Right lung (tissue), 5 donors: ENCODE measurements around the gene MAEA. TPM values are rescaled to one million over a fixed set of nuclear protein-coding genes. Genes with fewer than 3 reads are reported as not detected.
"Not testable (repeated sequence)": the region's sequence is repeated elsewhere in the genome, so short reads cannot be mapped to it uniquely, and the experiment has no call there.

ENCODE experiments used
- DNase-seq, 2 donors: peaks; one replicate each; pipeline ENCODE4 v3.0.0-alpha.2; 2013
- polyA plus RNA-seq, 5 donors: library from polyadenylated mRNA; unstranded; fragments of 120-200 nt; gene quantifications; one replicate each; pipeline versions ENCODE4 v1.2.1 to v1.2.3, GENCODE V29; 2013; ENCODE audit warnings: inconsistent platforms in 1 of 5, low replicate concordance in 1 of 5; ENCODE audit not compliant: insufficient read length in 5 of 5, insufficient read depth in 1 of 5

The MAEA gene
- polyA plus RNA-seq, 5 donors: 44.4 to 69.1 (median 58.5) TPM

- DNase-seq: no peak
Measured at GRCh38 chr4:1363513-1363912, 73.8 kb downstream of the MAEA start.

DNA sequence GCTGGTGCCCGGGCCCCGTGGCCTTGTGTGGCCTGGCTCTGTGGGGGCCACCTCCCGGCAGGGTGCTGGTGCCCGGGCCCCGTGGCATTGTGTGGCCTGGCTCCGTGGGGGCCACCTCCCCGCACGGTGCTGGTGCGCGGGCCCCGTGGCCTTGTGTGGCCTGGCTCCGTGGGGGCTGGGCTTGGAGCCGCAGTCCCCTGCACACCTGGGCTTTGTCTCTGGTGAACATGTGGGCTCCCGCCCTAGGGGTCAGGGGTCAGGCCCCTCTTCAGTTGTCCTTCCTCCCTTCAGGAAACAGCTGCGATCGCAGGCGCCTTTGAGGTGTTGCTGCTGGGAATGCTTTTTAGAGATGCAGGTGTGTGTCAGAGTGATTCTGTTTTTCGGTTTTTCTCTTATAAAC lies 74.5 kb downstream of the MAEA start:
- no peak for DNase-seq

DNA sequence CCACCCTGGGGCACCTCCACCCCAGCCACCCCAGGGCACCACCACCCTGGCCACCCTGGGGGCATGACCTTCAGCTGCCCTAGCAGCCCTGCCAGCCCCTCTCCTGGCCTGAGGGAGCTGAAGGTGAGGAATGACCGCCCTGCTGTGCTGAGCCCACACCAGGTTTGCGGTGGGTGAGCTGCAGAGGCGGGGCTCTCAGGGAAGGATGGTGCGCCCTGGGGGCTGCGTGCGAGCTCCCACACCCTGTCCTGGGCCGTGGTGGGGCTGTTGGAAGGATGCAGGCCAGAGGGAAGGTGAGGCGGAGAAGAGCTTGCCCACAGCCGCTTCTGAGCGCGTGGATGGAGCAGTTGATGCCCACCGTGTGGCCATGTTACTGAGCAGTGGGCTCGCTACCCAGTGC lies 75.1 kb downstream of the MAEA start:
- DNase-seq: no peak

GRCh38 chr4:1365271-1366178 lies 75.8 kb downstream of the MAEA start:
- DNase-seq: no peak

GRCh38 chr4:1366371-1367229 lies 76.9 kb downstream of the MAEA start:
- DNase-seq: no peak

DNA sequence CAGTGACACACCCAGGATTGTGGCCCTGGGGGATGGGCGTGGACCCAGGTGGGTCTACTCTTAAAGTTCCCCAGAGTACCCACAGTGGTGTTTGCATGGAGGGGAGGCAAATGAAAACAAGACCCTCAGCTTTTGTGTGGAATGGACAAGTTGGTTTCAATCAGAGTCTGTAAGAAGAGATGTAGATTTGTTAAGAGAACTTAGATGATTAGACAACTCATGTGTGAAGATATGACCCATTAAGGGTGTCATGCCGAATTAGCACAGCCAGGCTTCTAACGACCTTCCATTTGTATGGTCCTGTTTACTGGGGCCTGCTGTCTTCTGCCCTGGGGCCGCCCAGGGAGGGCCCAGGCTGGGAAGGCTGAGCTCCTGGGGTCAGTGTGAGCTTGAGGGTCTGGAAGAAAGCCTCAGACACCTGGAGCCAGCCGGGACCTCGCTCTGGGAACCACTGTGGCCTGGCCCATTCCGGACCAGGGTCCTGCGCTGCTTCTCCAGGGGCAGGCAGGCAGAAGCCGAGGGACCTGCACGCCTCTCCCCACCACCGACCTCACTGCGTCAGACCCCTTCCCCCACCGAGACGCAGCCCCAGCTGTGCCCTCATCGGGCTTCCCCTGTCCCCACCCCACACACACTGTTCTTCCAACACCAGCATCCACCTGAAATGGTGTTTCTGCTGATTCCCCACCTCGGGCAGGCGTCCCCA lies 77.7 kb downstream of the MAEA start:
- no peak for DNase-seq

DNA sequence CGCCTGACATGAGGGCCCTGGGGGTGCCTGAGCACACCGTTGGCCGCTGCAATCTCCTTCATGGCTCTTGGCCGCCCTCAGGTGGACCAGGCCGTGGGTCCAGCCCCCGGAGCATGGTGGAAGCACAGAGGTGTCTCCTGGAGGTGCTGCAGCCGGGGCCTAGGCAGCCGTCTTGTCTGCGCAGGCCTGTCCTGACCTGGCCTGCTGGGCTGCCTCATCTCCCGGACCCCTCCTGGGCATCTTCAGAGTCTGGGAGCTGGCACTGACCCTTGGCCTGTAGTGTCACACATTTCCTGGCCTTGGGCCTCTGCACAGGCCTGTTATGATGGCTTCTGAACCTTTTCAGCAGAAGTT lies 78.2 kb downstream of the MAEA start:
- no peak for DNase-seq

- DNase-seq: no peak
Measured at GRCh38 chr4:1368421-1369090, 78.9 kb downstream of the MAEA start.

DNA sequence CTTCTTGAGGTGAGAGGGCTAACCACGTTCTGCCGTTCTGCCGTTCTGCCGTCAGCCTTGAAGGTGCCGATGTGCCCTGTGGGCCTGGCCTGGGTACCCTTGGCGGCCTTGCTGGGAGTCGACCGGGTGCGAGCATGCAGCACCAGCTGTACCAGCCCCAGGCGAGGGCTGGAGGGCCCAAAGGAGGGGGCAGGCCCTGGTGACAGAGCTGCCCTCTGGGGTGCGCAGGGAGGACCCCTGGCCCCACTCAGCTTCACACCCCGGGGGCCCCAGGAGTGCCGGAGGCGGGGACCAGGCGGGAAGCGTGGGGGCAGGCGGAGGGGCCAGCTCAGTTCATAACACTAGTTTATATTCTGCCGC lies 79.4 kb downstream of the MAEA start:
- no peak for DNase-seq

- DNase-seq: no peak
Measured at GRCh38 chr4:1369479-1370079, 79.9 kb downstream of the MAEA start.

- DNase-seq: no peak
Measured at GRCh38 chr4:1370321-1371124, 80.8 kb downstream of the MAEA start.

- DNase-seq: no peak
Measured at GRCh38 chr4:1371176-1372165, 81.8 kb downstream of the MAEA start.

- DNase-seq: not testable (repeated sequence)
Measured at GRCh38 chr4:1372576-1372975, 82.9 kb downstream of the MAEA start.

DNA sequence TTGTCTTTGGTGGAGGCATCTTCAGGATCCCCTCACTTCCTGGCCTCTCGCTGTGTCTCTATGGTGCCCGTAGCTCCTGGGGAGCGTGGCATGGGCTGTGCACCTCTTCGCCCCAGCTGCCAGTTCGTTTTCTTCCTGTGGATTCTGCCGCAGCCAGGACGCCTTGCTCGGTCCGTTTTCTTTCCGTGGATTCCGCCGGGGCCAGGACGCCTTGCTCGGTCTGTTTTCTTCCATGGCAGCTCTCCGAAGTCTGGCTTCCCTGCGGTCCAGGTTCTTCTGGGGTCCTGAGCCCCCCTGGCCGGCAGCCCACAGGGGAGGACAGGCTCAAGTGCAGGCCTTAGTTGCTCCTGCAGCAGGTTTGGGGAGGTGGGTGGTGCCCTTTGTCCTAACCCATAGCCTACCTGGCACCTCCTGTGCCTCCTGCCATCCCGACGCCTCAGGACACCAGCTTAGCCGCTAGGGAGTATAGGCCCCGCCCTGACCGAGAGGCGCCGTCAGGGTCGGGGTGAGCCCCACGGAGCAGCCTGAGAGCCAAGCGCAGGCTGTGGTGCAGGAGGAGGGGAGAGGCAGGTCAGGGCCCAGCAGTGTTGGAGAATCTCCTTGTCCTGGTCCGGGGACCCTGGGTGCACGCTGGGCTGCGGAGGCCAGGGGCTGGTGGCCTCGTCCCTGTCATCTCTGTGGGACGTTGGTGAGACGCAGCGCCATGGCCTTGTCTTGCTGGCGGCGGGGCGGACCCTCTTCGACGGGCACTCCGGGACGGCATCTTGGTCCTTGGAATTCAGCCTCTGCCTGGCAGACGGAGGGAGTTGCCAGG lies 84.4 kb downstream of the MAEA start:
- no peak for DNase-seq

DNA sequence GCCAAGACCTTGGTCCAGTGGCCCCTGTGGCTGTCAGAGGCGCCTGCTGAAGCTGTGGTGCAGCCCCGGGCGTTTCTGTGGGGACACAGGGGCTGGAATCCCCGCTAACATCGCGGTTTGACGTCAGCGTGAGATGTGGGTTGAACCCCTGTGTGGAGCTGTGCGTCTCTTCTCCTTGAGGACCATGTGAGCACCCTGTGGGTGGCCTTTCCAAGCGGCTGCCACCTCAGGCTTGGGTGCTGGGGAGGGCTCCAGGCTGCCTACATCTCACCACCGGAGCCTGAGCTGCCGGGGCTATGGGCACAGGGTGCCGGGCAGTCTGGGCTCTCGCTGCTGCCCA lies 85.0 kb downstream of the MAEA start:
- no peak for DNase-seq

DNA sequence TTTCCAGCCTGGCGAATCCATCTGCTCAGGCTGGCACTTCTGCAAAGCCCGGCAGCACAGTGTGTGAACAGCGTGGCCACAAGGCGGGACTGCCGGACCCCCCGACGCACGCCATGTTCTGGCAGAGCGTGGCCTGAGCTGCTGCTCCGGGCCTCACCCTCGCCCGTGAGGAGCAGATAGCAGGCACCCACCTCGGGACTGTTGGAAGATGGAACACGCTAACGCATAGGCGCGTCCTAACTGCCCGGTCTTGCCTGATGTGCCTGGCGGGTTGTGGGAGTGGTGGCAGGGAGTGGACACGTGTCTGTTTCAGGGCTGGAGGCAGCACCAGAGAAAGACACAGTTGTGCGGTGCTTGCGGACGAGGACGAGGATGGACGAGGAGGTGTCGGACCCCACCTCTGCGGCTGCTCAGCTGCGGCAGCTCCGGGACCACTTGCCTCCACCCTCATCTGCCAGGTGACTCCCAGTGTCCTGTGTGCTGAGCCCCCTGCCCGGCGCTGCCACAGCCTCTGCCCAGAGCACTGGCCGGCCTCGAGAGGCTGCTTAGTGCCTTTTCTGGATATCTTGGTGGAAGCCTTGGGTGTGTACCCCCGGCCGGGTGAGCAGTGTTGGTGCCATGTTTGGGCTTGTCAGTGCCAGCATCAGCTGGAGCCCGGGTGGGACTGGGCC lies 85.5 kb downstream of the MAEA start:
- DNase-seq: no peak

DNA sequence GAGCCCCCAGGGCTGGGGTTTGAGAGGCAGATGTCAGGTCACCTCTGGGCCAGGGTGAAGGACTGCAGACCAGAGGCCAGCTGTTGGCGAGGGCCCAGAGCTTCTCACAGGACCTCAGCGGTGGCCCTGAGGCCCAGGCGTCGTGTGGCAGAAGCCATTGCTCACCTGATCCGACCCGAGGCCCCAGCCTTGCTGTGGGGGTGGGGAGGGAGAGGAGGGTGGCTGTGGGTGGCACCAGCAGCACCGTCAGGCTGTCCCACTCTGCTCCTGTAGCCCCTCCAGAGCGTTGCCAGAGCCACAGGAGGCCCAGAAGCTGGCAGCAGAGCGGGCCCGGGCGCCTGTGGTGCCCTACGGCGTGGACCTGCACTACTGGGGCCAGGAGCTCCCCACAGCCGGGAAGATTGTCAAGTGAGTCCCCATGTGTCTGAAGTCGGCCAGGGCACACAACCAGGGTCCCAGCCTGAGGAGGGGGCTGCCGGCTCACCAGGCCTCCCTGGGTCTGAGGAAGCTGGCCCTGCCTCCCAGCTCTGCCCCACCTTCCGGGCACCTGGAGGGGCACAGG lies 86.2 kb downstream of the MAEA start:
- no peak for DNase-seq
